Neural progenitor cell (in vitro differentiated cells): ENCODE measurements around the gene ACSS3.

Source experiments
- EZH2 ChIP-seq: fragments of 200-600 bp; sonication (generic); IDR thresholded peaks from 2 replicates; pipeline ENCODE4 v1.6.1; 2017; ENCODE audit warnings: antibody characterized with exemption, mild to moderate bottlenecking, moderate library complexity
- EZH2phosphoT487 ChIP-seq: fragments of 200-600 bp; sonication (generic); IDR thresholded peaks from 2 replicates; pipeline ENCODE4 v1.6.1; 2017; ENCODE audit warnings: antibody characterized with exemption
- TF ChIP-seq, protein P1 (sequence below): fragments of 200-600 bp; sonication (generic); IDR thresholded peaks from 2 replicates; pipeline ENCODE4 v1.5.1; 2017; ENCODE audit warnings: antibody characterized with exemption, mild to moderate bottlenecking

DNA sequence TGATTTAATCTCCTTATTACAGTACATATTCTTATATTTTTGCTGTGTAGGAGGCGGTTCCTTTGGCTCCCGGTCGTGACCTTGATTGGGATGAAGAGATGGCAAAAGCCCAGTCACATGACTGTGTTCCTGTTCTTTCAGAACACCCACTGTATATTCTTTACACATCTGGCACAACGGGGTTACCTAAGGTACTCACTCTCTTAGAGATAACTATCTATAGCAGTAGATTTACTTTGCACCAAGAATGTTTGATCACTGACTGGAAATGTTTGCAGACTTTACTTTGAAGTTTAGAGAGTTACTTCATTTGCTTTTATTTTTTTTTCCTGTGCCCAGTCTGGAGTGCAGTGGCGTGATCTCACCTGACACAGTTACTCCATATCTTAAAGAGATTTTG, 65.2 kb downstream of the ACSS3 start:
- TF ChIP-seq, protein P1, sequence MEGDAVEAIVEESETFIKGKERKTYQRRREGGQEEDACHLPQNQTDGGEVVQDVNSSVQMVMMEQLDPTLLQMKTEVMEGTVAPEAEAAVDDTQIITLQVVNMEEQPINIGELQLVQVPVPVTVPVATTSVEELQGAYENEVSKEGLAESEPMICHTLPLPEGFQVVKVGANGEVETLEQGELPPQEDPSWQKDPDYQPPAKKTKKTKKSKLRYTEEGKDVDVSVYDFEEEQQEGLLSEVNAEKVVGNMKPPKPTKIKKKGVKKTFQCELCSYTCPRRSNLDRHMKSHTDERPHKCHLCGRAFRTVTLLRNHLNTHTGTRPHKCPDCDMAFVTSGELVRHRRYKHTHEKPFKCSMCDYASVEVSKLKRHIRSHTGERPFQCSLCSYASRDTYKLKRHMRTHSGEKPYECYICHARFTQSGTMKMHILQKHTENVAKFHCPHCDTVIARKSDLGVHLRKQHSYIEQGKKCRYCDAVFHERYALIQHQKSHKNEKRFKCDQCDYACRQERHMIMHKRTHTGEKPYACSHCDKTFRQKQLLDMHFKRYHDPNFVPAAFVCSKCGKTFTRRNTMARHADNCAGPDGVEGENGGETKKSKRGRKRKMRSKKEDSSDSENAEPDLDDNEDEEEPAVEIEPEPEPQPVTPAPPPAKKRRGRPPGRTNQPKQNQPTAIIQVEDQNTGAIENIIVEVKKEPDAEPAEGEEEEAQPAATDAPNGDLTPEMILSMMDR: no peak
- no peak for TF ChIP-seq EZH2
- TF ChIP-seq EZH2phosphoT487: no peak
